Retina (tissue), 1 donor: ENCODE measurements around the gene AGRP.
"Not testable (repeated sequence)": the region's sequence is repeated elsewhere in the genome, so short reads cannot be mapped to it uniquely, and the experiment has no call there.

Experiments used
- DNase-seq: peaks from one replicate; pipeline ENCODE4 v3.0.0-alpha.2; 2016

AGRP gene

DNA sequence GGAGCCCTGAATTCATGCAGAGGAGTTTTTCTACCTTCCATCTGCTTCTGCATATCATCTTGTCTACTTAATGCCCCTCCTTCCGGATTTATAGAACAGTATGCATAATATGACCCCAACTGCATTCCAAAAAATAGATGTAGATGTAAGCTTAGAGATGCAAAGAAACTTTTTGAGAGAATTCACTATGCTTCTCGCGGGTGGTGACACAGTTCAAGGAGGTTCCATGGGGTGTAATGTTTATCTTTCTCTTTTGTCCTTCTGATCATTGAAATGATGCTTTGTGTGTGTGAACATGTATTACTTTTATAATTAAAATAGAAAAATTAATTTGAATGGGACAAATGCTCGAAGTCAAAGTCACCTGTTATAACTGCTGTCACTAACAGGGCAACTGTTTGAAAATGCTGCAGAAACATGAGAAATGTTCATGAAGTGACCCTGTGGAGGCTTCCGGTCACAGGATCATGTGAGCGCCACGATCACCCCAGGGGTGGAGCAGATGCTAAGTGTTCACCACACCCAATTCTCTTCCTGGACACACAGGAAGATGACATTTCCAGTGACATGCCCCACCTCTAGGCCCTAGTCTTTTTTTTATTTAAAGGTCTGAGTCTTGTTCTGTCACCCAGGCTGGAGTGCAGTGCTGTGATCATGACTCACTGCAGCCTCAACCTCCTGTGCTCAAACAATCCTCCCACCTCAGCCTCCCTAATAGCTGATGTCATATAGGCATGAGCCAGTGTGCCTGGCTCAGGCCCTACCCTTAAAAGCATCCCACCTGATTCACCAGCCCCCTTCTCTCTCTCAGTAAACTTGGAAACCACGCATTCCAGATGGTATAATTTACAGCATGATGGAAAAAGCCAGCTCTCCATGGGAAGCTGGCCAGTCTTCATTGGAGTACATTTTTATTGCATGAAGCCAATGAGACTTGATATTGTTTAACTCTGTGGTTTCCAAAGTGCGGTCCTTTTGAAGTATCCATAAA is 21.0 kb upstream of the AGRP start:
- DNase-seq, result no peak

GRCh38 chr16:67499106-67499505 is 15.8 kb upstream of the AGRP start:
- no peak for DNase-seq

GRCh38 chr16:67490335-67491096 is 7.2 kb upstream of the AGRP start:
- no peak for DNase-seq

DNA sequence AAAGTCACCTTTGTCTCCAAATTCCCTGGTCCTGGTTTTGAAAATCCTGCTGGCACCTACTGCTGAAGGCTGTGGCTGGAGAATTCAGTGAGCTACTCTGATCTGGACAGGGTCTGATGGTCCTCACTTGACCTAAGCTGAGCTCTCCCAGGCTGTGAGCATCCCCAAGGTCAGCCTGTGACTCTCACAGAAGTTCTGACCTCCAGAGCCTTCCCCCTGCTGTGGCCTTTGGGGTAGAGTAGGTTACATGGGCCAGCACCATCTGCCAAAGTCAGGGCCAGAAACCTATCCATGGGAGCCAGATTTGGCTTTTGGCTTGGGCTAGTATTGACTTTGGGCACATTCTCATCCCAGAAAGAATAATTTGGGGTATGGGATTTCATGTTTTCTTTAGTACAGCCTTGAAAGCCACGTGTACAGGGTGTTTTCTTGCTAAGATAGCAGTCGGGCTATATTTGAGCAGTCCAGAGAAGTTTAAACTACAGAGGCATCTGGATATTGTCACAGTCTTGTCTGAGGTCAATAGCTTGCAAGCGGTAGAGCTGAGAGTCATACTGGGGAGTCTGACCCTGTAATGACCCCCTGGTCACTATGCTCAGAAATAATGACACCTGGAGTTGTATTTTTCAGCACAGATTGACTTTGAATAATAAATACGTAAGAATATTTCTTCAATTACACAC is 6.2 kb upstream of the AGRP start:
- no peak for DNase-seq

GRCh38 chr16:67487561-67487960 is 4.2 kb upstream of the AGRP start:
- DNase-seq, result not testable (repeated sequence)

DNA sequence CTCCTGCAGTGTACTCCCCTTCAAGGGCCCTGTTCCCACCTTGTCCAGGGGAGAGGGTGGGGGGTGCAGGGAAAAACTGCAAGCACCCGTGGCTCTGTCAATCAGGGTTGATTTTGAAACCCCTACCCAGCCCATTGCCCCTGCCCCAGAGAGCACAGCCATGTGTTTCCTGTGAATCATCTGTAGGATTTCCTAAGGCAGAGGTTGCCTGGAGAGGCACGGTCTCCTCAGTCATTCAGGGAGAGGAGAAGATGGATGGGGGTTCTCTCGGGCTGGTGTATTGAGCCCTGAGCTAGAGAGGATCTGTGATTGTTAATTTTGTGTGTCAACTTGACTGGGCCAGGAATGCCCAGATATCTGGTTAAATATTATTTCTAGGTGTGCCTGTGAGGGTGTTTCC is 3.5 kb upstream of the AGRP start:
- DNase-seq, result no peak

- DNase-seq, result no peak
These were observed 581 bp upstream of the AGRP start for GRCh38 chr16:67483731-67484525.

DNA sequence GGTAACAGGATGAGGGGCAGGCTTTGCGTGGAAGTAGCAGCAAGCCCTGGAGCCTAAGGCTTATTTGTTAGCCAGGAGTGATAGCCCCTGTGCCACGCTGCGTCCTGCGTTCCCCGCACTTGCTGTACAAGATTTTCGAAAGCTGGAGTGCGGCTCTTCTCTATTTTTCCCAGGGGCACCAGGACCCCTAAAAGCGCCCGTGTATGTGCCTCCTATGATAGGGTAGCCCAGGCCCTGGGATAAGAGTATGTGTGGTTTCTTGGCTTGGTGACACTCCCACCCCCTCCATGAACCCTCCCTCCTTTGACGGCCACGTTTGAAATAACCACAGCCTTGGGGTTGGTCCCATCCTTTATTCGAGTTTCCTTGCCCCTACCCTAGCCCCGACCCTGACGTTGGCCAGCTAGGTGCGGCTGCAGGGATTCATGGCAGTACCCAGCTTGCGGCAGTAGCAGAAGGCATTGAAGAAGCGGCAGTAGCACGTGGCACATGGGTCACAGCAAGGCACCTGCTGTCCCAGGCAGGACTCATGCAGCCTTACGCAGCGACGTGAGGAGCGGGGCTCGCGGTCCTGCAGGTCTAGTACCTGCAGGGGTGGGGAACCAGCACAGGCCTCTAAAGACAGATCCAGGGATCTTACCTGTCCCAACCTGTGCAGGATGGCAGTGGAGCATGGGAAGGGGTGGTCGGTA is 968 bp downstream of the AGRP start:
- DNase-seq, result no peak

DNA sequence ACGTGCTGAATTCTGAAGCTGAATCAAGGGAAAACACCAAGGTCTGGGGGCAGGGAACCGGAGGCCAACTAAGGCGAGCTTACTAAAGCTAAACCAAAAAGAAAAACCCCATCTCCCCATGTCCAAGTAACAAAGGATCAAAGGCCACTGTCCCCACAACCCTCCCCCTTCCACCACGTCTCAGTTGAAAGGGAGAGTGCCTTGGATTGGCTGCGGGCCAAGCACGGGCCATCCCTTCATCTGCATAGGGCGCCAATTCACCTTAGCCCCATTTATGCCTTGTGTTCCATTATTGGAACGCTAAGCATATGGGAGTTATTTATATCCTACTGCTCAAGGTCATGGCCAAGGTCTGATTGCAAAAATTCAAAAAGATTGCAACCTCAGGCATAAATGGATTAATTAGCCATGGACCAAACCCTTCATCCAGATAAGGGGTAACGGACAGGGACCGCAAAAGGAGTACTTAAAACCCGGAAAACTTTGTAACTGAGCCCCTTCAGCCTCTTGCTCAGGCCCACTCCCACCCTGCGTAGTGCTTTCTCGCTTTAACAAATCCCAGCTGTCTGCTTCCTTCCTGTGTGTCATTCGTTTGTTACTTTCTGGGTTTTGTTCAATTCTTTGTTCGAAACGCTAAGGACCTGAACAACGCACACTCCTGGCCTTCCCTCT is 1.6 kb downstream of the AGRP start:
- peak; percentile 19 for DNase-seq

GRCh38 chr16:67480833-67481560 is 2.4 kb downstream of the AGRP start, which contains the start of gene ATP6V0D1:
ATP6V0D1 (minus strand) TSS chr16:67481157; CDS start chr16:67481086, 71 bp downstream.
- DNase-seq, result peak; percentile 100

DNA sequence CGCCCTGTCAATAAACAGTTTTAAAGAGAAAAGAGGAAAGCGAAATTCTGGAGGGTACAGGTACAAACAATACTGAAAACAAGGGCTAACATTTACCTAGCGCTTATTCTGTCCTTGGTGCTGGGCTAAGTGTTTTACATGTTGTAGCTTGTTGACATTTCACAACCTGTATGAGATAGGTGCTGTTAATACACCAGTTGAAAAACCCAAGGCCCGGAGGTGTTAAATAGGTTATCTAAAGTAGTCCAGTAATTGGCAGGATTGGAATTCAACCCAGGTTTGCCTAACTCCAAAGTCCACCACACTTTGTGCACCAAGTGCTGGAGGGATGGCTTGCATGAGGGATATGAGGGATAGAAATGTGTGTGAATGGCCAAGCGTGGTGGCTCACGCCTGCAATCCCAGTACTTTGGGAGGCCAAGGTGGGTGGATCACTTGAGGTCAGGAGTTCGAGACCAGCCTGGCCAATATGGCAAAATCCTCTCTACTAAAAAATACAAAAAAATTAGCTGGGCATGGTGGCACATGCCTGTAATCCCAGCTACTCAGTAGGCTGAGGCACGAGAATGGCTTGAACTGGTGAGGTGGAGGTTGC is 5.3 kb downstream of the AGRP start:
- DNase-seq, result no peak

DNA sequence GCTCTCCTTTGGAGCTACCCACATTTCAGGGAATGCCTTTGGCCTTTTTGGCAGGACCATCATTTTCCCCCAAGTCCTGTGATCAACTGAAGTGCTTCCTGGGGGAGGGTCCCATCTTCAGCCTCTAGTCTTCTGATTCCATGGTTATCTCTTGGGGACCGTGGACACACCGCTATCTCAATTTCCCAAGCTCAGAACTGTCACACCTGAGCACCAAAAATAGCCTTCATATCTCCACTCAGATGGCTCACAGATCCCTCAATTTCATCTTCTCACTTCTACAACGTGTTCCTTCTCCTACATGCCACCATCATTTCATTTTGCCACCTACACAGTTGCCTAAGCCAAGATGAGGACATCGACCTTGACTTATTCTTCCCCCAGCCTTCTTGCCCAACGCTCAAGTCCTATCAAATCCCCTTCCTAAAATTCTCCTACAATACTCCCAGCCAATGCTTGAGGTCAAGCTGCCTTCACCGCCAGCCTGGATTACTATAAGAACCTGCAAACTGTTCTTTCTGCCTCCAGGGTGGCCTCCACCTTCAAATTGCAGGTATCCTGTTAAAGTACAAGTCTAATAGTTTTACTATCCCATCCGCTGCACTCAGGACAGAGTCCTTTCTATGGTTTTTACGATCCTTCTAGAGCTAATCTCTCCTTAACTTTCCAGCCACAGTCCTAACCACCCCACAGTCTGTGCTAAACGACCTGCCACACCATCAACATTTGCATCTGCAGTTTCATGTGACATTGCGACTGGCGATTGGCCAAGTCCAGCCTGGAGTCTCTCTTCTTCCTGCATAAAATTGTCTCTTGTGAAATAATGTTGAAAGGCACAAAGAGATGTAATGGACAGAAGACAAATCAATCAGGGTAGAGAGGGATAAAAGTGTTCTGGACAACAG is 8.5 kb downstream of the AGRP start:
- no peak for DNase-seq

GRCh38 chr16:67471758-67472384 is 11.5 kb downstream of the AGRP start:
- DNase-seq, result no peak

- no peak for DNase-seq
These were observed 13.0 kb downstream of the AGRP start for GRCh38 chr16:67470359-67470758.

DNA sequence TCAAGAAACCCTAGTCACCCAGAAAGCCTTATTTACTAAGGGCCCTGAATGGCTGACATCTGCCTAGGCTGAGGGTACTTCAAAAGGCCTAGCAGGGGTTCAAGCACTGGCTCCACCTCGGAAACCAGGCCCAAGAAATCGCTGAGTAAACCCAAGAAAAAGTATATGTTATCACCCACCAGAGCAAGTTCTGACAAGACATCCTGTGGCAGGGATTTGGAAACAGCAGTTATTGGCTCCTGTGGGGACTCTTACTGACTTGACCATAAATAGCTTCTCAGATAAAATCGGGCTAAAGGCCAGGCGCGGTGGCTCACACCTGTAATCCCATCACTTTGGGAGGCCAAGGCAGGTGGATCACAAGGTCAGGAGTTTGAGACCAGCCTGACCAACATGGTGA is 14.6 kb downstream of the AGRP start:
- DNase-seq, result no peak

GRCh38 chr16:67466581-67466980 is 16.8 kb downstream of the AGRP start:
- DNase-seq, result no peak

- DNase-seq, result no peak
These were observed 18.8 kb downstream of the AGRP start for GRCh38 chr16:67464565-67464964.

GRCh38 chr16:67463691-67464090 is 19.7 kb downstream of the AGRP start:
- DNase-seq, result no peak
